Activated CD8-positive, alpha-beta memory T cell treated with anti-CD3 and anti-CD28 coated beads for 4 hours (primary cell): ENCODE data around the gene CAMTA1.

Experiments
- DNase-seq, 2 donors: peaks; one replicate each; pipeline ENCODE4 v3.0.0-alpha.2; 2020; ENCODE audit warnings: low read depth in 2 of 2

Gene CAMTA1

GRCh38 chr1:7473223-7474142, 688.2 kb downstream of the CAMTA1 start:
- no peak for DNase-seq

- no peak for DNase-seq
Measured at GRCh38 chr1:7474143-7474490, 688.9 kb downstream of the CAMTA1 start.

- DNase-seq: no peak
Measured at GRCh38 chr1:7474786-7475502, 689.7 kb downstream of the CAMTA1 start.

- DNase-seq: no peak
Measured at GRCh38 chr1:7475691-7476090, 690.4 kb downstream of the CAMTA1 start.

GRCh38 chr1:7476402-7476801, 691.1 kb downstream of the CAMTA1 start:
- no peak for DNase-seq

- no peak for DNase-seq
Measured at GRCh38 chr1:7476861-7477547, 691.8 kb downstream of the CAMTA1 start.

GRCh38 chr1:7477593-7477992, 692.3 kb downstream of the CAMTA1 start:
- DNase-seq: no peak

GRCh38 chr1:7478142-7478790, 693.0 kb downstream of the CAMTA1 start:
- DNase-seq: no peak

- no peak for DNase-seq
Measured at GRCh38 chr1:7478809-7479499, 693.7 kb downstream of the CAMTA1 start.

- DNase-seq: no peak
Measured at GRCh38 chr1:7479571-7479970, 694.3 kb downstream of the CAMTA1 start.

GRCh38 chr1:7481194-7481593, 695.9 kb downstream of the CAMTA1 start:
- no peak for DNase-seq

GRCh38 chr1:7482077-7482476, 696.8 kb downstream of the CAMTA1 start:
- no peak for DNase-seq

- no peak for DNase-seq
Measured at GRCh38 chr1:7482772-7483495, 697.7 kb downstream of the CAMTA1 start.

GRCh38 chr1:7483634-7484383, 698.6 kb downstream of the CAMTA1 start:
- DNase-seq: no peak

- DNase-seq: no peak
Measured at GRCh38 chr1:7485086-7485780, 700.0 kb downstream of the CAMTA1 start.

GRCh38 chr1:7485826-7486225, 700.6 kb downstream of the CAMTA1 start:
- DNase-seq: no peak

GRCh38 chr1:7487766-7488474, 702.7 kb downstream of the CAMTA1 start:
- DNase-seq: no peak

- no peak for DNase-seq
Measured at GRCh38 chr1:7488475-7488842, 703.2 kb downstream of the CAMTA1 start.

- no peak for DNase-seq
Measured at GRCh38 chr1:7489586-7489985, 704.3 kb downstream of the CAMTA1 start.
